Thoracic aorta (tissue), 2 donors: ENCODE results near the gene PDE2A. TPM values are rescaled to one million over a fixed set of nuclear protein-coding genes. Genes with fewer than 3 reads are reported as not detected.
A peak's percentile ranks its signal among the peaks of the same experiment; 100 is the strongest.
"Not testable (repeated sequence)": the region's sequence is repeated elsewhere in the genome, so short reads cannot be mapped to it uniquely, and the experiment has no call there.

ENCODE experiments used
- ATAC-seq: fragments of 150-250 bp; one replicate; pipeline ENCODE4 v1.8.0; 2017; ENCODE audit warnings: low read depth; ENCODE audit not compliant: insufficient number of reproducible peaks, low FRiP score
- DNase-seq: peaks from one replicate; pipeline ENCODE4 v3.0.0-alpha.2; 2020; ENCODE audit warnings: low spot score
- H3K27ac ChIP-seq, 2 donors: fragments of 200-600 bp; sonication (generic); 1 replicate in 1 of 2; 2 replicates in 1 of 2; pipeline ENCODE4 v1.5.1; 2016; ENCODE audit warnings: mild to moderate bottlenecking in 2 of 2, moderate library complexity in 2 of 2
- H3K27me3 ChIP-seq: fragments of 200-600 bp; sonication (generic); replicated peaks from 2 replicates; pipeline ENCODE4 v1.6.0; 2016; ENCODE audit warnings: mild to moderate bottlenecking; ENCODE audit not compliant: insufficient read depth
- H3K36me3 ChIP-seq: fragments of 200-600 bp; sonication (generic); one replicate; pipeline ENCODE4 v1.5.1; 2016
- H3K4me1 ChIP-seq, 2 donors: fragments of 200-600 bp; sonication (generic); 1 replicate in 1 of 2; 2 replicates in 1 of 2; pipeline versions ENCODE4 v1.5.1 to v1.6.0; 2016; ENCODE audit warnings: low read depth in 2 of 2, mild to moderate bottlenecking in 1 of 2; ENCODE audit not compliant: control insufficient read depth in 1 of 2
- H3K4me3 ChIP-seq: fragments of 200-600 bp; sonication (generic); 2 replicates; pipeline ENCODE4 v1.5.1; 2016; ENCODE audit warnings: mild to moderate bottlenecking
- H3K9me3 ChIP-seq: fragments of 200-600 bp; sonication (generic); 2 replicates; pipeline ENCODE4 v1.5.1; 2016
- total RNA-seq, 2 donors: library from RNA; depleted of rRNA; stranded (reverse); fragments of >200 nt; gene quantifications; one replicate each; pipeline versions ENCODE4 v1.1.0 to v1.2.3, GENCODE V29; 2016
- TF ChIP-seq, protein P1 (sequence below): fragments of 200-600 bp; sonication (generic); IDR thresholded peaks from one replicate; pipeline ENCODE4 v1.5.1; 2019; ENCODE audit warnings: antibody characterized with exemption

Gene PDE2A
- total RNA-seq, 2 donors from 2014 or later, result 28.1 to 37.1 TPM

DNA sequence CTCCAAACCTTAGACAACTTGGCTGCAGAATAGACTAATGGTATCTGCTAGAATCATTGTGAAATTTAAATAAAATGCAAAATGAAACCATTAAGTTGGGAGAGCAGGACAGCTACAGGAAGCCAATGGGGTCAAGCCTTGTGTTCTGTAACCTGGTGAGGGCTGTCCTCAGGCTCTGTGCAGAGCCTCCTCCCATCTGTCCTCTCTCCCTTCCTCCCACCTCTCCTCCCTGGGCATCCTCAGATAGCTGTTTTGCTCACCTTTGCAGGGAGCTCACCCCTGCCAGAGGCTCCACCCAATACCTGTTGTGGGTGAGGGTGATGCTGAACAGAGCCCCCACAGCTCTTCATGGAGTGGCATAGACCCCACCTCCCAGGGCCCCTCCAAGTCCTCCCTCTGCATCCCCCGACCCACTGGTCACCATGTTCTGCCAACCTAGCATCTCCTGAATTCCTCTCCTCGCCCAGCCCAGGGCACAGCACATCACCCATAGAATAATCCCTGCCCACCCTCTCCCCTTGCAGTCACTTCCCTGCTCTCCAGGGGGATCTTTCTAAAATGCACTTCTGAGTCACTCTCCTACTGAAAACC is 100.3 kb downstream of the PDE2A start:
- TF ChIP-seq, protein P1, sequence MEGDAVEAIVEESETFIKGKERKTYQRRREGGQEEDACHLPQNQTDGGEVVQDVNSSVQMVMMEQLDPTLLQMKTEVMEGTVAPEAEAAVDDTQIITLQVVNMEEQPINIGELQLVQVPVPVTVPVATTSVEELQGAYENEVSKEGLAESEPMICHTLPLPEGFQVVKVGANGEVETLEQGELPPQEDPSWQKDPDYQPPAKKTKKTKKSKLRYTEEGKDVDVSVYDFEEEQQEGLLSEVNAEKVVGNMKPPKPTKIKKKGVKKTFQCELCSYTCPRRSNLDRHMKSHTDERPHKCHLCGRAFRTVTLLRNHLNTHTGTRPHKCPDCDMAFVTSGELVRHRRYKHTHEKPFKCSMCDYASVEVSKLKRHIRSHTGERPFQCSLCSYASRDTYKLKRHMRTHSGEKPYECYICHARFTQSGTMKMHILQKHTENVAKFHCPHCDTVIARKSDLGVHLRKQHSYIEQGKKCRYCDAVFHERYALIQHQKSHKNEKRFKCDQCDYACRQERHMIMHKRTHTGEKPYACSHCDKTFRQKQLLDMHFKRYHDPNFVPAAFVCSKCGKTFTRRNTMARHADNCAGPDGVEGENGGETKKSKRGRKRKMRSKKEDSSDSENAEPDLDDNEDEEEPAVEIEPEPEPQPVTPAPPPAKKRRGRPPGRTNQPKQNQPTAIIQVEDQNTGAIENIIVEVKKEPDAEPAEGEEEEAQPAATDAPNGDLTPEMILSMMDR, result no peak
- no peaks in the 10 kb centered on the region for H3K4me1 ChIP-seq
- ATAC-seq (no peak), DNase-seq (no peak)
- H3K9me3 ChIP-seq, result no peaks in the 10 kb centered on the region
- H3K36me3 ChIP-seq, result no peaks in the 10 kb centered on the region
- no peak overlapping the region for H3K4me3 ChIP-seq
- no peaks in the 10 kb centered on the region for H3K27me3 ChIP-seq
- H3K27ac ChIP-seq, result no peak overlapping the region

DNA sequence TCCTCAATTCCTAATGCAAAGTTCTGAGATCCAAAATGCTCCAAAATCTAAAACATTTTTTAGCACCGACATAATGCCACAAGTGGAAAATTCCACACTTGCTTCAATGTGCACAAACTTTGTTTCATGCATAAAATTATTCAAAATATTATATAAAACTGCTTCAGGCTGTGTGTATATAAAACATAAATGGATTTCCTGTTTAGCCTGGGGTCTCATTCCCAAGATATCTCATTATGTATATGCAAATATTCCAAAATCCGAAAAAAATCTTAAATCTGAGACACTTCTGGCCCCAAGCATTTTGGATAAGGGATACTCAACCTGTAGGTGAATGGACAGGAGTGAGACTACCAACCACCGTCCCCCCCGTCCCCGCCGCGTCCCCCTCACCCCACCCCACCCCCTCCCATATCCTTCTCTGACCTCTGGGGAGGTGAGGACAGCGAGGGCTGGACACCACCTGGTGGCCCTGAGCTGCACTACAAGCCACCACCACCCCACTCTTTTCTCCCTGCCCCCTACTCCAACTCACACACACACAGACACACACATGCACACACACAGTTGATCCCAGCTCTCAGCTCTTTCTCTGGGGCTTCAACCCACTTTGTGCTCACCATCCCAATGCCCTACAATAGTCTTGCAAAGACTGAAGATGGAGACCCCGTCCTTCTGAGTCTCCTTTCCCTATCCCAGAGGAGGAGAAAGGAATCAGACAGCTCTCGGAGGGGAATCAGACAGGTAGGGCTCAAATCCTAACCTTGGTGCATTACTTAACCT is 101.0 kb downstream of the PDE2A start:
- Histone ChIP-seq H3K27me3 (no peaks in the 10 kb centered on the region), H3K36me3 (no peaks in the 10 kb centered on the region), H3K4me1 (no peaks in the 10 kb centered on the region), H3K27ac (no peak overlapping the region), H3K4me3 (no peak overlapping the region), H3K9me3 (no peaks in the 10 kb centered on the region)
- no peak for ATAC-seq
- no peak for DNase-seq
- TF ChIP-seq, protein P1, result peak; percentile 56

DNA sequence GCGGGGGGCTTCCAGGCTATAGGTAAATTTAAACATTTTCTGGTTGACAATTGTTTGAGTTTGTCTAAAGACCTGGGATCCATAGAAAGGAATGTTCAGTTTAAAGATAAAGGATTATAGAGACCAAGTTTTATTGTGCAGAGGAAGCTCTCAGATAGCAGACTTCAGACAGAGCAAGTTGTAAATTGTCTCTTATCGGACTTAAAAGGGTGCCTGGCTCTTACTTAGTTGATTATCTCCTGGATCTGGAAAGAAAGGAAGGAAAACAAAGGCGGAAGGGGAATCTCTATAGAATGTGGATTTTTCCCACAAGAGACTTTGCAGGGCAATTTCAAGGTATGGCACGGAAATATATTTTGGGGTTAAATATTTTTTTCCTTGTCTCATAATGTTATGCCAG is 101.7 kb downstream of the PDE2A start:
- not testable (repeated sequence) for H3K4me1 ChIP-seq, ATAC-seq, H3K4me3 ChIP-seq, H3K36me3 ChIP-seq, H3K9me3 ChIP-seq, H3K27ac ChIP-seq, H3K27me3 ChIP-seq, DNase-seq

DNA sequence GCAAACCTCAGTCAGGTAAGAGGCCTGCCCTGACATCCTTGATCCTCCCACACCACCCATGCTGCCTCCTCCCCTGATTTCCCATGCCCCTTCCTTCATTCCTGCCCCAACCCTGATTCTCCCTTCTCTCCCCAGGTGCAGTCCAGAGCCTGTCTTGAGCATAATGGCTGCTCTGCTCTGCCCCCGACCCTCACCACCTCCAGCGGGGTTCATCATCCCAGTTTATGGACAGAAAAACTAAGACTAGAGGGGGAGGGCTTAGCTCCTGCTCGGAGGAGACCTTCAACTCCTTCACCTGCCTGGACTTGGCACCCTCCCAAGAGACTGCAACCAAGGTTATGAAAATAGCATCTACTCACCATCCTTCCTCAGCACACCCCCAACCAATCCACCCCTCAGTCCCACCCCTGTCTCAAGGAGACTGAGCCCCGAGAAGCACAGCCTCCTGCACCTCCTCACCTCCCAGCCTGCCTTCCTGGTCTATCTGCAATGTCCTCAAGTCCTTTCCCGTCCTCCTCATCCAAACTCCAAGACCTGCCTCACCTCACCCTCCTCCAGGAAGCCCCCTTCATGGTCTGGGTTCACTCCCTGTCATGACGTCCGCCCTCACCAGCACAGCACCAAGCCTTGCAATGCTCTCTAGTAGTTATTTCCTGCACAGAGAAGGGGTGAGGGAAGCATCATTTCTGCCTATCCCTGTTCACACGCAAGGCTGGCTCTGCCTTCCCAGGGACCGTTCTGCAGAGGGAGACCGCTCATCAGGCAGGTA is 103.1 kb downstream of the PDE2A start:
- DNase-seq (no peak), ATAC-seq (no peak)
- TF ChIP-seq, protein P1, result no peak
- no peaks in the 10 kb centered on the region for H3K27me3 ChIP-seq
- H3K9me3 ChIP-seq, result no peaks in the 10 kb centered on the region
- H3K36me3 ChIP-seq, result no peaks in the 10 kb centered on the region
- H3K4me1 ChIP-seq, result no peaks in the 10 kb centered on the region
- no peak overlapping the region for H3K27ac ChIP-seq
- no peak overlapping the region for H3K4me3 ChIP-seq

DNA sequence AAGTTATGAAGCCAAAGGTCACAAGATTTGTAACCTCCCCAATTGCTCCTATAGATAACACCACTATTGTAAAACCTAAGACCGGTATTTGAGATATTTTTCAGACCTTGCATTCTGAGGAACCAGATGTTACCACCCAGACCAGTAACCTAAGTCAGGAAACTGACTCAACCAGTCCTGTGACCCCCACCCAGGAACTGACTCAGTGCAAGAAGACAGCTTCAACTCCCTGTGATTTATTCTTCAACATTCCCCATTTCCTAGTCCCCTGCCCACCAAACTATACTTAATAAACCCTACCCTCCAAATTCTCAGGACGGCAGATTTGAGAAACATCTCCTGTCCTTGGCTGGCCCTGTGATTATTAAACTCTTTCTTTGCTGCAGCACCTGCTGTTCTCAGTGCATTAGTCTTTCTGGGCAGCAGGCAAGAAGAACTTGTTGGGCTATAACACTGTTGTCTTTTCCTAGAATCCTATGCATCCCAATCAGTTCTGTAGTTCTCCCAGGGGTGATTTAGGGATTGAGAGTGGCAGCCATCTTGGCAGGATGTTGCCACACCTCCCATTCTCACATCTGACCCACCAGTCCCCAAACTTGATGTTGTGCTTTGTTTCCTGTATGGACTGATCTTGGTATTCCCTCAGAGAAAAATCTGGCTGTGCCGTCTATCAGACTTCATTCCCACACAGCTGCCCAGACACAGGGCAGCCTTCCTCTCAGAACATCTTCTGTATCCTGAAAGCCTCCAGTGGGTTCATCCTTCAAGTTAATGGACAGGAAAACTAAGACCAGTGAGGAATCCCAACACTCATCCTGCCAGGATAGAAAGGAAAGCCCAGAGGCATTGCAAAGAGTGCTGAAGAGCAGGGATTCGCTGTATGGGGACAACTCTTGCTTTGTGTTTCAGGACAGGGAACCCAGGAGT is 104.0 kb downstream of the PDE2A start:
- DNase-seq (no peak), ATAC-seq (no peak)
- no peaks in the 10 kb centered on the region for H3K4me1 ChIP-seq

More for the DNA sequence above, 104.0 kb downstream of the PDE2A start:
- no peaks in the 10 kb centered on the region for H3K27me3 ChIP-seq
- no peaks in the 10 kb centered on the region for H3K9me3 ChIP-seq
- TF ChIP-seq, protein P1, result no peak
- H3K4me3 ChIP-seq, result no peak overlapping the region
- H3K27ac ChIP-seq, result no peak overlapping the region
- H3K36me3 ChIP-seq, result no peaks in the 10 kb centered on the region
